BLaER1 (cell line): ENCODE data around the gene DOCK6.

Experiments
- H3K27ac ChIP-seq: shearing (Covaris generic); formaldehyde crosslinking; 2 replicates; pipeline ENCODE4 v1.8.1; 2022
- H3K27me3 ChIP-seq: shearing (Covaris generic); formaldehyde crosslinking; 2 replicates; pipeline ENCODE4 v1.8.1; 2022
- H3K36me3 ChIP-seq: shearing (Covaris generic); formaldehyde crosslinking; 2 replicates; pipeline ENCODE4 v1.8.1; 2022
- H3K4me1 ChIP-seq: shearing (Covaris generic); formaldehyde crosslinking; 2 replicates; pipeline ENCODE4 v1.8.1; 2022
- H3K4me2 ChIP-seq: shearing (Covaris generic); formaldehyde crosslinking; 2 replicates; pipeline ENCODE4 v1.8.1; 2022
- H3K4me3 ChIP-seq: shearing (Covaris generic); formaldehyde crosslinking; 2 replicates; pipeline ENCODE4 v1.8.1; 2022
- H3K9ac ChIP-seq: shearing (Covaris generic); formaldehyde crosslinking; 2 replicates; pipeline ENCODE4 v1.8.1; 2022
- H3K9me3 ChIP-seq: shearing (Covaris generic); formaldehyde crosslinking; 2 replicates; pipeline ENCODE4 v1.8.1; 2022
- H4K20me1 ChIP-seq: shearing (Covaris generic); formaldehyde crosslinking; 2 replicates; pipeline ENCODE4 v1.8.1; 2022
- Cebpa-rat ChIP-seq: shearing (Covaris generic); IDR thresholded peaks from 2 replicates; pipeline ENCODE4 v1.8.1; 2022

Gene DOCK6

GRCh38 chr19:11238041-11238440 lies 24.3 kb downstream of the DOCK6 start:
- H3K4me1 ChIP-seq: no peaks in the 10 kb centered on the region

DNA sequence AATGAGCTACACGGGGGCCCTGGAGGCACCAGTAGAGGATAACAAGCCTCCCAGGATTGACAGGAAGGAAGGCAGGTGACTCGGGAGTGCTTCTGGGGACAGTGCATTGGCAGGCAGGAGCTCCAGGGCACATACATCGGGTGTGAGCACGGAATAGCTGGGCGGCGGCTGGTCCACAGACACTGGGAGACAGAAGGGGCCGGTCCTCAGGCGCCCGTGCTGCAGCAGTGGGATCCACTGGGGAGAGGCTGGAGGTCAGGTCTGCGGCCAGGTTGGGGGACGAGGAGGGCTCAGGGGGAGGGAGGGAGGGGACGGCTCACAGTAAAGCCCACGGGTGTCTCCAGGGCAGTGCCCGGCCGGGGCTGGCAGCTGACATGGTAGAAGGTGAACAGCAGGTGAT lies 25.0 kb downstream of the DOCK6 start:
- Histone ChIP-seq H3K9ac (no peak overlapping the region), H3K27ac (no peak overlapping the region), H3K4me1 (no peaks in the 10 kb centered on the region), H3K27me3 (0 out of 2 replicates have a peak, but pooled peaks cover 3% of the 10 kb centered on the region), H3K36me3 (no peaks in the 10 kb centered on the region), H3K4me3 (no peak overlapping the region), H4K20me1 (no peaks in the 10 kb centered on the region; the same call in 1 of the 2 replicates), H3K9me3 (peaks cover 14% of the 10 kb centered on the region), H3K4me2 (no peak overlapping the region)
- TF ChIP-seq Cebpa-rat: no peak

More at GRCh38 chr19:11238041-11238440, 24.3 kb downstream of the DOCK6 start:
- H3K9me3 ChIP-seq: peaks cover 14% of the 10 kb centered on the region
- H3K27me3 ChIP-seq: 0 out of 2 replicates have a peak, but pooled peaks cover 3% of the 10 kb centered on the region
- H3K27ac ChIP-seq: no peak overlapping the region
- no peak for TF ChIP-seq Cebpa-rat
- no peaks in the 10 kb centered on the region; the same call in 1 of the 2 replicates for H4K20me1 ChIP-seq
- no peak overlapping the region for H3K4me3 ChIP-seq
- H3K36me3 ChIP-seq: no peaks in the 10 kb centered on the region
- H3K4me2 ChIP-seq: no peak overlapping the region
- no peak overlapping the region for H3K9ac ChIP-seq

GRCh38 chr19:11236324-11237301 lies 25.7 kb downstream of the DOCK6 start:
- Histone ChIP-seq H4K20me1 (no peaks in the 10 kb centered on the region; the same call in 1 of the 2 replicates), H3K4me1 (no peaks in the 10 kb centered on the region), H3K4me2 (no peak overlapping the region), H3K4me3 (no peak overlapping the region), H3K9me3 (peaks cover 14% of the 10 kb centered on the region), H3K27ac (no peak overlapping the region), H3K36me3 (no peaks in the 10 kb centered on the region), H3K27me3 (no peaks in the 10 kb centered on the region), H3K9ac (no peak overlapping the region)
- no peak for TF ChIP-seq Cebpa-rat

GRCh38 chr19:11234486-11235075 lies 27.7 kb downstream of the DOCK6 start:
- H3K9ac ChIP-seq: no peak overlapping the region
- no peaks in the 10 kb centered on the region for H4K20me1 ChIP-seq
- no peaks in the 10 kb centered on the region for H3K27me3 ChIP-seq
- H3K9me3 ChIP-seq: peaks cover 14% of the 10 kb centered on the region
- no peak overlapping the region for H3K27ac ChIP-seq
- H3K36me3 ChIP-seq: no peaks in the 10 kb centered on the region
- no peak for TF ChIP-seq Cebpa-rat
- no peak overlapping the region for H3K4me3 ChIP-seq
- no peak overlapping the region for H3K4me2 ChIP-seq
- H3K4me1 ChIP-seq: no peaks in the 10 kb centered on the region

DNA sequence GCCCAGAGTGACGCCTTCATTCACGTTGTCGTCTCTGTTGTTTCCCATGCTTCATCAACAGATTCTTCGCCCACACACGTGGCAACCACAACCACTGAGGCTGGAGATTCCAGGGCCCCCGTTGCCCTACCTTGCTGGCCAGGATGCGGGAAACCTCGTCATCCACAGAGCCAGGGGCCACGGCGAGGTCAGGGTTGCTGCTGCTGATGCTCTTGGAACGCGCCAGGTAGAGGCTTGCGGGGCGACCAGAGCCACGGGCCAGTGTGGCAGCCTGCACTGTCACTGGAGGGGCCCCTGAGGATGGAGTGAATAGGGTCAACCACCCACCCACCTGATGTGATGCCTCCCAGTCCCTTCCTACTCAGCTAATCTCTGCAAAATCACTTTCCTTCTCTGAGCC lies 29.3 kb downstream of the DOCK6 start:
- H3K36me3 ChIP-seq: no peaks in the 10 kb centered on the region
- 0 out of 2 replicates have a peak, but pooled peaks cover under 1% of the 10 kb centered on the region for H3K9me3 ChIP-seq
- H3K9ac ChIP-seq: no peak overlapping the region
- H4K20me1 ChIP-seq: no peaks in the 10 kb centered on the region
- H3K4me2 ChIP-seq: no peak overlapping the region
- H3K27ac ChIP-seq: no peak overlapping the region
- H3K4me3 ChIP-seq: no peak overlapping the region
- no peaks in the 10 kb centered on the region for H3K4me1 ChIP-seq
- no peaks in the 10 kb centered on the region for H3K27me3 ChIP-seq
- TF ChIP-seq Cebpa-rat: no peak

DNA sequence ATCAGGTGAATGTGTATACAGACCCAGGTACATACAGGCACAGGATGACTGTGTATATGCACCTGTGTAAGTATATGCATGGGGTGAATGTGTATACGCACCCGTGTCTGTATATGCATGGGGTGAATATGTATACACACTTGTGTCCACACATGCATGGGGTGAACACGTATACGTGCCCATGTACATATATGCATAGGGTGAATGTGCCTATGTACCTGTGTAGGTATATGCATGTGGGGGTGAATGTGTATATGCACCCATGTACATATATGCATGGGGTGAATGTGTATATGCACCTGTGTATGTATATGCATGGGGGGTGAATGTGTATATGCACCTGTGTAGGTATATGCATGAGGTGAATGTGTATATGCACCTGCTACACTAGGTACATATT lies 29.8 kb downstream of the DOCK6 start:
- no peak overlapping the region for H3K4me3 ChIP-seq
- H3K36me3 ChIP-seq: no peaks in the 10 kb centered on the region
- TF ChIP-seq Cebpa-rat: no peak
- H3K4me2 ChIP-seq: no peak overlapping the region
- no peaks in the 10 kb centered on the region for H4K20me1 ChIP-seq
- no peak overlapping the region for H3K27ac ChIP-seq
- H3K4me1 ChIP-seq: no peaks in the 10 kb centered on the region
- no peaks in the 10 kb centered on the region for H3K9me3 ChIP-seq
- H3K9ac ChIP-seq: no peak overlapping the region
- H3K27me3 ChIP-seq: no peaks in the 10 kb centered on the region

- no peaks in the 10 kb centered on the region for H3K9me3 ChIP-seq
- H4K20me1 ChIP-seq: no peaks in the 10 kb centered on the region
- H3K9ac ChIP-seq: no peak overlapping the region
- no peak overlapping the region for H3K4me2 ChIP-seq
- H3K4me3 ChIP-seq: no peak overlapping the region
- H3K27ac ChIP-seq: no peak overlapping the region
- no peak for TF ChIP-seq Cebpa-rat
- no peaks in the 10 kb centered on the region for H3K4me1 ChIP-seq
- H3K36me3 ChIP-seq: no peaks in the 10 kb centered on the region
- H3K27me3 ChIP-seq: no peaks in the 10 kb centered on the region
Observed at GRCh38 chr19:11230621-11231386, 31.5 kb downstream of the DOCK6 start.

DNA sequence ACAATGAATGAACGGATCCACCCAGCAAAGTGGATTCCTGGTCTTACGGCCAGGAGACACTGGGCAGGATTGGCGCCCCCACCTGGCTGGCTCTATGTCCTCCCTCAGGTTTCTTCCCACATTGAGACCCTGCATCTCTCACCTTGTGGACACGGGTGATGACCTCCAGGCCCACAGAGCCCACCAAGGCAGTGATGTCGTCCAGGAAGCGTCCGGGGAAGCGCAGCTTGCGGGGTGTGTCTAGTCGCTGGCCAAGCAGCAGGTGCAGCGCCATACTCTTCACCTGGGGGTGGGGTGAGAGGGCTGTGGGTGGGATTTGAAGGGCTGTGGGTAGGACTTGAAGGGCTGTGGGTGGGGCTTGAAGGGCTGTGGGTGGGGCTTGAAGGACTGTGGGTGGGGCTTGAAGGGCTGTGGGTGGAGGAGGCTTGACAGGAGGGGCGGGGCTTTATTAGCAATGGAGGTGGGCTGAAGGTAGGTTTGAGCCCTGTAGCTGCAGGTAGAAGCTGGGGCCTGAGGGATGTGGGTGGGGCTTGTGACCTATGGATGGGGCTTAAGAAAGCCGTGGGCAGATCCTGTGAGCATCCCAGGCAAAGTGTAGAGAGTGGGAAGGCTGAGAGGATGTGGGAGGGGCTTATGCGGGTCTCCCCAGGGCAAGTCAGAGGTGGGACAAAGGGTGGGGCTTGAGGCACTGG lies 35.0 kb downstream of the DOCK6 start:
- H3K36me3 ChIP-seq: no peaks in the 10 kb centered on the region
- no peak for TF ChIP-seq Cebpa-rat
- H3K4me1 ChIP-seq: no peaks in the 10 kb centered on the region
- no peak overlapping the region for H3K9ac ChIP-seq
- H3K27me3 ChIP-seq: no peaks in the 10 kb centered on the region
- H3K9me3 ChIP-seq: no peaks in the 10 kb centered on the region
- no peak overlapping the region for H3K4me2 ChIP-seq
- H3K27ac ChIP-seq: no peak overlapping the region
- no peak overlapping the region for H3K4me3 ChIP-seq
- no peaks in the 10 kb centered on the region for H4K20me1 ChIP-seq

DNA sequence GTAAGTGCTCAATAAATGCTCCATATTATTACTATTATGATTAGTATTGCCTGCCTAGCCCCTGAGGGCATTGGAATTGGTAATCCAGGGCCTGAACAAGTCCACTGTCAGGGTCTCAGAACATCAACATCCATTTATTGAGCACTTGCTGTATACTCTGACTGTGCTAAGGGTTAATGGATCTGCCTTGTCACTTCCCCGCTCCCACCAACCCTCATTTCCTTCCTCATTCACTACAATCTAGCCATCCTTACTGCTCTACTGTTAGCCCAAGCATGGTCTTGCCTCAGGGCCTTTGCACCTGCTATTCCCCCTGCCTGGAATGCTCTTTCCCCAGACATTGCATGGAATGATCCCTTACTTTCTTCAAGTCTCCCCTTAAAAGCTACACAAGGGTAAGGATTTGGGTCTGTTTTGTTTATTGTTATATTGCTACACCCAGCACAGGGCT lies 35.6 kb downstream of the DOCK6 start:
- Histone ChIP-seq H3K4me2 (no peak overlapping the region), H3K4me1 (no peaks in the 10 kb centered on the region), H3K27ac (no peak overlapping the region), H4K20me1 (no peaks in the 10 kb centered on the region), H3K9me3 (0 out of 2 replicates have a peak, but pooled peaks cover under 1% of the 10 kb centered on the region), H3K9ac (no peak overlapping the region), H3K36me3 (no peaks in the 10 kb centered on the region), H3K27me3 (no peaks in the 10 kb centered on the region), H3K4me3 (no peak overlapping the region)
- TF ChIP-seq Cebpa-rat: no peak
